DND-41 (cell line): ENCODE results near the gene SLC25A45.

Experiments used
- EZH2 ChIP-seq: IDR thresholded peaks from 3 replicates; pipeline ENCODE4 v1.6.1; 2012; ENCODE audit warnings: borderline replicate concordance, low read depth, mild to moderate bottlenecking, moderate library complexity, low read length, inconsistent platforms; ENCODE audit not compliant: severe bottlenecking
- TF ChIP-seq, protein P1 (sequence below): IDR thresholded peaks from 2 replicates; pipeline ENCODE4 v1.5.1; 2012; ENCODE audit warnings: borderline replicate concordance, low read length, moderate library complexity, mild to moderate bottlenecking; ENCODE audit not compliant: poor library complexity, severe bottlenecking; ENCODE audit errors: extremely low read depth

DNA sequence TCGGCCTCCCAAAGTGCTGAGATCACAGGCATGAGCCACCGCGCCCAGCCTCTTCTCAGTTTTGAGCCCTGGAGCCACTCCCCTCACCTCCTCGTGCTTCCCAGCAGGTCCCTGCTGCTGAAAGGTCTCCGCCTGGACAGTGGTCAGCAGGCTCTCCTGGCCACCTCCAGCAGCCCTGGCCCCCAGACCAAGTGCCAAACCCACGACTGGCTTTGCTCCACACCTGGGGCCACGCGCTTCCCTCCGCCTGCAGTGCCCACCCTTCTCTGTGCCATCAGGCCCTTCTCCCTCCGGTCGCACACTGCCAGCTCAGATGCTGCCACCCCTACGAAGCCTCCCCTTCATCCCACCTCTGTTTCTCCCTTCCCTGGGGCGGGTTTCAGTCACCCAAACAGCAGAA lies 16.8 kb upstream of the SLC25A45 start:
- TF ChIP-seq, protein P1, sequence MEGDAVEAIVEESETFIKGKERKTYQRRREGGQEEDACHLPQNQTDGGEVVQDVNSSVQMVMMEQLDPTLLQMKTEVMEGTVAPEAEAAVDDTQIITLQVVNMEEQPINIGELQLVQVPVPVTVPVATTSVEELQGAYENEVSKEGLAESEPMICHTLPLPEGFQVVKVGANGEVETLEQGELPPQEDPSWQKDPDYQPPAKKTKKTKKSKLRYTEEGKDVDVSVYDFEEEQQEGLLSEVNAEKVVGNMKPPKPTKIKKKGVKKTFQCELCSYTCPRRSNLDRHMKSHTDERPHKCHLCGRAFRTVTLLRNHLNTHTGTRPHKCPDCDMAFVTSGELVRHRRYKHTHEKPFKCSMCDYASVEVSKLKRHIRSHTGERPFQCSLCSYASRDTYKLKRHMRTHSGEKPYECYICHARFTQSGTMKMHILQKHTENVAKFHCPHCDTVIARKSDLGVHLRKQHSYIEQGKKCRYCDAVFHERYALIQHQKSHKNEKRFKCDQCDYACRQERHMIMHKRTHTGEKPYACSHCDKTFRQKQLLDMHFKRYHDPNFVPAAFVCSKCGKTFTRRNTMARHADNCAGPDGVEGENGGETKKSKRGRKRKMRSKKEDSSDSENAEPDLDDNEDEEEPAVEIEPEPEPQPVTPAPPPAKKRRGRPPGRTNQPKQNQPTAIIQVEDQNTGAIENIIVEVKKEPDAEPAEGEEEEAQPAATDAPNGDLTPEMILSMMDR: no peak
- no peak for TF ChIP-seq EZH2
